Muscle of leg (tissue), 11 donors: ENCODE measurements around the gene AAMP. TPM values are rescaled to one million over a fixed set of nuclear protein-coding genes. Genes with fewer than 3 reads are reported as not detected.

Experiments
- DNase-seq: peaks from one replicate; pipeline ENCODE4 v3.0.0; 2013
- H3K27ac ChIP-seq: one replicate; pipeline ENCODE4 v1.5.1; 2013; ENCODE audit warnings: mild to moderate bottlenecking, low read length, control low read depth
- H3K27me3 ChIP-seq: one replicate; pipeline ENCODE4 v1.6.1; 2013; ENCODE audit warnings: low read length; ENCODE audit not compliant: control insufficient read depth, insufficient read depth
- H3K36me3 ChIP-seq: one replicate; pipeline ENCODE4 v1.6.1; 2013; ENCODE audit warnings: low read length; ENCODE audit not compliant: control insufficient read depth, insufficient read depth
- H3K4me1 ChIP-seq: one replicate; pipeline ENCODE4 v1.6.1; 2013; ENCODE audit warnings: low read length; ENCODE audit not compliant: control insufficient read depth, insufficient read depth
- H3K4me3 ChIP-seq: one replicate; pipeline ENCODE4 v1.5.1; 2013; ENCODE audit warnings: low read length, control low read depth
- H3K9me3 ChIP-seq: replicated peaks from 2 replicates; pipeline ENCODE4 v1.6.1; 2013; ENCODE audit warnings: low read depth, low read length; ENCODE audit not compliant: control insufficient read depth
- WGBS: methylation state at CpG from one replicate; pipeline ENCODE4 v1.1.5; 2013; ENCODE audit warnings: missing lambda C conversion rate; ENCODE audit not compliant: insufficient coverage; 5-methylcytosine and 5-hydroxymethylcytosine counted together
- polyA plus RNA-seq, 8 donors: library from polyadenylated mRNA; unstranded; fragments of 120-200 nt; gene quantifications; one replicate each; pipeline versions ENCODE4 v1.2.1 to v1.2.3, GENCODE V29; 2013; ENCODE audit warnings: inconsistent platforms in 1 of 8, low replicate concordance in 1 of 8; ENCODE audit not compliant: insufficient read length in 8 of 8, insufficient read depth in 1 of 8
- total RNA-seq: library from RNA; stranded (reverse); fragments of 120-200 nt; gene quantifications from one replicate; pipeline ENCODE4 v1.2.4, GENCODE V29; 2013

The AAMP gene
- total and polyA plus RNA-seq, 9 donors, result 88.4 to 124 (median 109) TPM

DNA sequence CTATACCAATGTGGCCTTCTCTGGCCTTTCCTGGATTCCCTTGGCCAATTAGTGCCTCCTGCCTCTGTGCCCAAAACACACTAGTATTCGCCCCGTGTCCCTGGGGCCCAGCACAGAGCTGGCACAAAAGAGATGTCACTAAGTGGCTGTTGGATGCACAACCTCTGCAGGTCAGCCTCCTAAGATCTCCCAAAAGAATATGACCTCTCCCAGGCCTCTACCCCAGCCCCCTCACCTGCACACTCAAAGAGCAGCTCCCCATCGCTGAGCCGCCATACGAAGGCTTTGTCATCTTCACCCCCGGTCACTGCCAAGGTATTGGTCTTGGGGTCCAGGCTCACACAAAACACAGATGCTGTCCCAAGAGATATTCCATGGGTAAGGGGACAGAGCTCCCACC is 2.7 kb downstream of the AAMP start:
- 85% methylated on average over 6 of the region's 6 CpGs for WGBS
- DNase-seq, result no peak
- Histone ChIP-seq H3K4me1 (peaks cover 33% of the 10 kb centered on the region), H3K27me3 (no peaks in the 10 kb centered on the region), H3K9me3 (no peaks in the 10 kb centered on the region), H3K4me3 (no peak overlapping the region), H3K27ac (no peak overlapping the region), H3K36me3 (peaks cover 58% of the 10 kb centered on the region)

- Histone ChIP-seq H3K4me3 (no peak overlapping the region), H3K27me3 (no peaks in the 10 kb centered on the region), H3K4me1 (peaks cover 34% of the 10 kb centered on the region), H3K27ac (no peak overlapping the region), H3K36me3 (peaks cover 56% of the 10 kb centered on the region), H3K9me3 (no peaks in the 10 kb centered on the region)
- no peak for DNase-seq
- WGBS, result 92% methylated on average over 15 of the region's 15 CpGs
Measured at GRCh38 chr2:218266316-218266979, 3.5 kb downstream of the AAMP start.

DNA sequence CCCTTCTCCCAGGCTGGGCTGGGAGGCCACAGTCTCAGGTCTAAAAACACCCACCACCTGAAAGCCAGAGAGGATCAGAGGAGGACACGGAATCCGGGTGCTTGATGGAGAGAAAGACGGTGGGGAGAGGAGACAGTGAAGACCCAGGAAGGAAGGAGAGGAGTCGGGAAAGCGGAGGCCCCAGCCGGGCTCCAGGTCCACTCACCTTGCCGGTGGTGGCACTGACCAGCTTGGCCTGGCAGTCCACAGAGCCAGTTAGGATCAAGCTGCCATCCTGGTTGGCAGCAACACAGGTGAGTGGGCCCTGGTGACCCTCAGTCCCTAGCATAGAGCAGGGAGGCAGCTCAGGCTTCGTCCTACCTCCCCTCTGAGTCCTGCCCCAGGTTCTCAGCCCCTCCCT is 4.3 kb downstream of the AAMP start:
- peaks cover 35% of the 10 kb centered on the region for H3K4me1 ChIP-seq
- peaks cover 57% of the 10 kb centered on the region for H3K36me3 ChIP-seq
- H3K27ac ChIP-seq, result no peak overlapping the region
- H3K9me3 ChIP-seq, result no peaks in the 10 kb centered on the region
- no peaks in the 10 kb centered on the region for H3K27me3 ChIP-seq
- no peak overlapping the region for H3K4me3 ChIP-seq
- 90% methylated on average over 7 of the region's 8 CpGs for WGBS
- no peak for DNase-seq

DNA sequence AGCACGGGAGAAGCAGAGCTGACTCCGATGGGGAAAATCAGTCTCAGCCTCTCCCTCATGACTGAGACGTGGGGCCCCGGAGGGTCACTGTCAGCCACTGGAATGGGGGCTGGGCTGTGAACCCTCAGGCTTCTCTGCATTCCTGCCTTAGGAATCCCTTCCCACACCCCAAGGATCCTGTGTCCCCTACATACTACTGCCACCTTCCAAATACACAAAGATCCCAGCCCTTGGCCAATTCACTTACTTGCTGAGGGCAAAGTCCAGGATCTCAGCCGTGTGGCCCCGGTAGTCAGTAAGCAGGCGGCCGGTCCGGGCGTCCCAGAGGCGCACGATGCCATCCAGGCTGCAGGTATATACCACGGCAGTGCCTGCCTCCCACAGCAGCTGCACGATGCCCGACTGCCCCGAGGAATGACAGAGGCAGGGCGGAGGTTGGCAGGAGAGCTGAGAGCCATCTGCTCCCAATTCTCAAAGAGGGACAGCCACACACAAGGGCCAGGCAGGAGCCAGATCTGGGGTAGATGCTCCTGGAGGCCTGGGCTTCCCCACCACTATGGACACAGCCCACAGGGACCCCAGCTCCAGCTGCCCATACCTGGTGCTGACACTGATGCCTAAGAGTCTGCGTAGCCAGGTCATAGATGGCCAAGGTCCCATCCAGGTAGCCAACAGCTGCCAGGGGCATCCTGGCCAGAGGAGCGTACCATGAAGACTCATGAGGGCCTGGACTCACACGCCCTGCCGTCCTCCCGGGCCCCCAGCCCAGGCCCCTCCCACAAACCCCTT is 5.0 kb downstream of the AAMP start:
- H3K27ac ChIP-seq, result no peak overlapping the region
- H3K9me3 ChIP-seq, result no peaks in the 10 kb centered on the region
- 87% methylated on average over 21 of the region's 22 CpGs for WGBS
- peaks cover 41% of the 10 kb centered on the region for H3K4me1 ChIP-seq
- DNase-seq, result no peak
- H3K4me3 ChIP-seq, result no peak overlapping the region
- H3K36me3 ChIP-seq, result peaks cover 57% of the 10 kb centered on the region
- H3K27me3 ChIP-seq, result no peaks in the 10 kb centered on the region

DNA sequence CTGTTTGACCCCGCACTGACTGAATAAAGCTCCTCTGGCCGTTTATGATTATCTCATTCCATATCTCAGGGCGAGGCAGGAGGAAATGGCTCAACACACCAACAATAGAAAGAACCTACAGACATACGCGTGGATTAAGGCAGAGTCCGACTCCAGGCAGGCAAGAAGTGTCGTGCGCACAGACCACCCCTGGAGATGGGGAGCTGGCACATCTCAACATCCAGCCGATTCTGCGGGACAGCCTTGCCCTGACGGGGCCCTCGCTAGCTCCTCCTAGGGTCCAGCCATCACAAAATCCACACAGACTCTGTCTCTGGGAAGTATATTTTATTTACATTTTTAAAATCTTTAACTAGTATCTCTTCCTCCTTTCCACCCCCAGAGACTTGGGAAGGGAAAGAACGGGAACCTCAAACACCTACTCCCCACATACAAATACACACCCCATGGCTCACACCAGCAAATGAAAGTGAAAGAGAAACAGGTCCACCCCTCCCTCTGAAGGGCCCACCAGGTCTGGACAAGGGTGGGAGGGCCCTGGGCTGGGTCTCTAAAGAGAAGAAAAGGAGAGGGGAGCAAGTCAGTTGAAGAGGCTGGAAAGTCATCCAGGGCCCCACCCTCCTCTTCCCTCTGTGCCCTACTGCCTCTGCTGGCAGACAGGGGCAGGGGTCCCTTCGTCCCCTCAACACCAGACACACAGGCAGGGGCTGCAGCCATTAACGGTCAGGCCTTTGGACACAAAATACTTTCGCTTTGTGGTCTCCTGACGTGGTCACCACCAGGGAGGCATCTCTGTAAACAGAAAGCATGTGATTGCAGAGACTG is 5.9 kb downstream of the AAMP start:
- H3K4me1 ChIP-seq, result peaks cover 46% of the 10 kb centered on the region
- no peak for DNase-seq
- H3K9me3 ChIP-seq, result no peaks in the 10 kb centered on the region
- no peak overlapping the region for H3K27ac ChIP-seq
- H3K4me3 ChIP-seq, result no peak overlapping the region
- WGBS, result 72% methylated on average over 6 of the region's 17 CpGs
- H3K36me3 ChIP-seq, result peaks cover 57% of the 10 kb centered on the region
- H3K27me3 ChIP-seq, result no peaks in the 10 kb centered on the region

DNA sequence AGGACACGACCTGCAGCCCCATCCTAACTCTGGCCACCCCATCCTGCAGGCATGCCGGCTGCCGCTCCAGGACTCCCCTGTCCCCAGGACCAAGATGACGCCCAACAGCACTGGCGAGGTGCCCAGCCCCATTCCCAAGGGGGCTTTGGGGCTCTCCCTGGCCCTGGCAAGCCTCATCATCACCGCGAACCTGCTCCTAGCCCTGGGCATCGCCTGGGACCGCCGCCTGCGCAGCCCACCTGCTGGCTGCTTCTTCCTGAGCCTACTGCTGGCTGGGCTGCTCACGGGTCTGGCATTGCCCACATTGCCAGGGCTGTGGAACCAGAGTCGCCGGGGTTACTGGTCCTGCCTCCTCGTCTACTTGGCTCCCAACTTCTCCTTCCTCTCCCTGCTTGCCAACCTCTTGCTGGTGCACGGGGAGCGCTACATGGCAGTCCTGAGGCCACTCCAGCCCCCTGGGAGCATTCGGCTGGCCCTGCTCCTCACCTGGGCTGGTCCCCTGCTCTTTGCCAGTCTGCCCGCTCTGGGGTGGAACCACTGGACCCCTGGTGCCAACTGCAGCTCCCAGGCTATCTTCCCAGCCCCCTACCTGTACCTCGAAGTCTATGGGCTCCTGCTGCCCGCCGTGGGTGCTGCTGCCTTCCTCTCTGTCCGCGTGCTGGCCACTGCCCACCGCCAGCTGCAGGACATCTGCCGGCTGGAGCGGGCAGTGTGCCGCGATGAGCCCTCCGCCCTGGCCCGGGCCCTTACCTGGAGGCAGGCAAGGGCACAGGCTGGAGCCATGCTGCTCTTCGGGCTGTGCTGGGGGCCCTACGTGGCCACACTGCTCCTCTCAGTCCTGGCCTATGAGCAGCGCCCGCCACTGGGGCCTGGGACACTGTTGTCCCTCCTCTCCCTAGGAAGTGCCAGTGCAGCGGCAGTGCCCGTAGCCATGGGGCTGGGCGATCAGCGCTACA is 7.0 kb downstream of the AAMP start:
- Histone ChIP-seq H3K4me1 (peaks cover 53% of the 10 kb centered on the region), H3K36me3 (peaks cover 57% of the 10 kb centered on the region), H3K27ac (peak overlapping the region; percentile 74), H3K27me3 (no peaks in the 10 kb centered on the region), H3K4me3 (no peak overlapping the region), H3K9me3 (no peaks in the 10 kb centered on the region)
- WGBS, result 76% methylated on average over 33 of the region's 39 CpGs
- no peak for DNase-seq

DNA sequence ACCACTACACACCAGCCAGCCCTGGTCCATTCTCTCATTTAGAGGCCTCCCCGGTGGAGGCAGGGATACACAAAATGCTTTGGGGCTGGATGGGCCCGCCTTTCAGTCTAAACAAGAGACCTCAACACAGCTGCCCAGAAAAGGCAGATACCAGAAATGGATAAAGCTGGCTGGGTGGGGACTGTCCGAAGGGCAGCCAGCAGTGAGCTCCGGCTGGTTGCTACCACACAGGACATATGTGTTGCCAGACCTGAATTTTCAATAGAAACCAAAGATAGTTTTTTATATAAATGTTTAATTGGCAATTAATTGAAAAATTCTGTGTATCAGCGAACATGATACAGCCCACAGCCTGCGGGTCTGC is 7.7 kb downstream of the AAMP start:
- no peaks in the 10 kb centered on the region for H3K27me3 ChIP-seq
- H3K9me3 ChIP-seq, result no peaks in the 10 kb centered on the region
- peak overlapping the region; percentile 74 for H3K27ac ChIP-seq
- WGBS, result 84% methylated on average over 2 of the region's 6 CpGs
- H3K4me3 ChIP-seq, result no peak overlapping the region
- no peak for DNase-seq
- peaks cover 52% of the 10 kb centered on the region for H3K36me3 ChIP-seq
- H3K4me1 ChIP-seq, result peaks cover 60% of the 10 kb centered on the region

DNA sequence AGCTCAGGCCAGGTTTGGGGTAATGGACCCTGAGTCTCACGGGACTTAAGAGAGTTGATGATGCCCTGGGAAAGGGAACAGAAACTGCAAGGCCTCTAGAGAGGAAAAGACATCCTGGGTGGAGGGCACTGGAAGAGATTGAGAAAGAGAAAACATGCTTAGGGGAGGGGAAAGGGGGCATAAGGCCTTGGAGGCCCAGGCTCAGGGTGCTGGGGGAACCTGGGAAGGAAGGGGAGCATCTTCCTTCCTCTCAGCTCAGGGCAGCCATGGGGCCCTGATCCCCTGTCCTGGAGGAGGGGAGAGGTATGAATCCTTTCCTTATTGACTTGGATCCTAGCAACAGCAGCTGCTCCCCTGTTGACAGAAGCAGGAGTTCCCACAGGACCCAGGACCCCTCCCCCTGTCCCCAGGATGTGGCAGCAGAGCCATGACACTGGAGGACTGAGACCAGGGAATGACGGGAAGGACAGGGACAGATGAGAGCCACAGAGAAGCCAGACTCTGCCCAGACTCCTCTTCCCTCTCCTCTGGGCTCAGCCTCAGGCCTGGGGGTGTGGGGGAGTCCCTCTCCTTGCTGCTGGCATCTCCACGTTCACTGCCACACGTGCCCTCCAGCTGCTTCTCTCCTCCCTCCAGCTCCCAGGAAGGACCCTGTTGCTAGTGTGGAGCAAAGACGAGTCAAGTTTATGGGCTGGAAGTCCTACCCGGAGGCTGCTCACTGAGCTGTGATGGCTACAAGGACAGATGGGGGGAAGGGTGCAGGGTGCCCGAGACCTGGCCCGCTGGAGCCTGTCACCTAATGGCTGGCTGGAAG is 8.3 kb downstream of the AAMP start:
- H3K36me3 ChIP-seq, result peaks cover 46% of the 10 kb centered on the region
- H3K27ac ChIP-seq, result peak overlapping the region; percentile 74
- 61% methylated on average over 4 of the region's 8 CpGs for WGBS
- peaks cover 60% of the 10 kb centered on the region for H3K4me1 ChIP-seq
- H3K4me3 ChIP-seq, result peak overlapping the region; percentile 20
- no peaks in the 10 kb centered on the region for H3K9me3 ChIP-seq
- DNase-seq, result peak; percentile 68
- H3K27me3 ChIP-seq, result no peaks in the 10 kb centered on the region
